CD4-positive, alpha-beta T cell treated with Interleukin-10 for 1 hour (primary cell): ENCODE measurements around the gene LMNTD2.

Experiments
- DNase-seq: peaks from one replicate; pipeline ENCODE4 v3.0.0-alpha.2; 2020

The LMNTD2 gene, protein sequence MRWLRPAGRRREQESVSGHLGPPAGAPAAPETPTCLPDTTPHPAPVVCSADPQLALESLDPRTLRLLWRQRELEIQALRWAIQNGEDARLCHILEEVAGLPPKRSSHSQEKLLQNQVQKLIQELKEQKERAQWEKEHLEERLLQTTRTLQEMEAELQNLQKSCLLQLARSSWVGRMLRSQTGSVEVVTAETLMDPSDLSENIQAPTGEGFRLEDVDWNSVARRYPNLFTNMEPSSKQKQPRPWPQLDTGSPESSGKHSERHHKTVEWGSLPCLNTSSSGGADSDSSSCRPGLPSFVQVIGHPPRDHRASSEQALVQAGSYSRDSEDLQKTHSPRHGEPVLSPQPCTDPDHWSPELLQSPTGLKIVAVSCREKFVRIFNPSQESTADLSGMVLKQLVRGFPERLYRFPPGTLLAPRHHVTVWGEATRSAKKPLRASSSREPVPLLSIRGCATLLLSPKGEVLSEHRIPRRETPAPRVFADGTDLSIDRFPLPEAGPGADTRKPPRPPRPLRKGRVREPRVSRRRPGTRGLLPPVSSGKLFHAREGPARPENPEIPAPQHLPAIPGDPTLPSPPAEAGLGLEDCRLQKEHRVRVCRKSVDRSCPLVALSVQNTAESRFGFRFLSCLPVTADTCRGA

GRCh38 chr11:560305-561147, at the start of gene LMNTD2, which contains the start of gene RASSF7:
TSS of gene LMNTD2 (minus strand) at chr11:560738. CDS start at chr11:560716, 22 bp downstream.
TSS of gene RASSF7 (plus strand) at chr11:560970. CDS start at chr11:561769, 799 bp downstream.
- peak; percentile 96 for DNase-seq

DNA sequence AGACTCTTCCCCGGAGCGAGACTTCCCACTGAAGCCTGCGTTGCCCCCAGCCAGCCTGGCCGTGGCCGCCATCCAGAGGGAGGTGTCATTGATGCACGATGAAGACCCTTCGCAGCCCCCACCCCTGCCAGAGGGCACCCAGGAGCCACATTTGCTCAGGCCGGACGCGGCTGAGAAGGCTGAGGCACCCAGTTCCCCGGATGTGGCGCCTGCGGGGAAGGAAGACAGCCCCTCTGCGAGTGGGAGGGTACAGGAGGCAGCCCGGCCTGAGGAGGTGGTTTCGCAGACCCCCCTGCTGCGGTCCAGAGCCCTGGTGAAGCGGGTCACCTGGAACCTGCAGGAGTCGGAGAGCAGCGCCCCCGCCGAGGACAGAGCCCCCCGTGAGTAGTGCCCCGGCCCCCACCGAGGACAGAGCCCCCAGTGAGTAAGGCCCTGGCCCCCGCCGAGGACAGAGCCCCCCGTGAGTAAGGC, 48.8 kb upstream of the LMNTD2 start:
- DNase-seq: no peak

DNA sequence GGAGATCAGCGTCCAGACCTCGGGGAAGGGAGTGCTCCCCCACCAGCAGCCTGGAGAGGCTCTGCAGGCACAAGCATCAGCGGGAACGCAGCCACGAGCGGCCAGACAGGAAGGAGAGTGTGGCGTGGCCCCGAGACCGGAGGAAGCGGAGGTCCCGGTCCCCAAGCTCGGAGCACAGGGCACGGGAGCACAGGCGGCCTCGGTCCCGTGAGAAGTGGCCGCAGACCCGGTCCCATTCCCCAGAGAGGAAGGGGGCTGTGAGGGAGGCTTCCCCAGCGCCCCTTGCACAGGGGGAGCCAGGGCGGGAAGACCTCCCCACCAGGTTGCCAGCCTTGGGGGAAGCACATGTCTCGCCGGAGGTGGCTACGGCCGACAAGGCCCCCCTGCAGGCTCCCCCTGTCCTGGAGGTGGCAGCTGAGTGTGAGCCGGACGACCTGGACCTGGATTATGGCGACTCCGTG, 48.3 kb upstream of the LMNTD2 start:
- no peak for DNase-seq

- no peak for DNase-seq
Measured at GRCh38 chr11:607971-608659, 47.6 kb upstream of the LMNTD2 start.

- no peak for DNase-seq
Measured at GRCh38 chr11:607020-607780, 46.7 kb upstream of the LMNTD2 start.

DNA sequence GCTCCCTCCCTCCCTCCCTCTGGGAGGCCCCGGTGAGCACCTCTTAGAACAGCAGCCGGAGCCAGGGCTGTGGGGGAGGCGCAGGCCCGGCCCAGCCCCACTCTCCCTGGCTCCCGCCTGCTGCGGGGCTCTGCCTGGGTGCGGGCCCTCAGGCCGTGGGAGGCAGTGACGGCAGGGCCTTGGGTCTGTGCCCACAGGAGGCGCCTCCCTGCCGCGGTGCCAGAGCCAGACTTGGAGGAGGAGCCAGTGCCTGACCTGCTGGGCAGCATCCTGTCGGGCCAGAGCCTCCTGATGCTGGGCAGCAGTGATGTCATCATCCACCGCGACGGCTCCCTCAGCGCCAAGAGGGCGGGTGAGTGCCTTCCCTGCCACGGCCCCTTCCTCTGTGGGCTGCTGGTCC, 45.7 kb upstream of the LMNTD2 start:
- no peak for DNase-seq

GRCh38 chr11:605286-606129, 45.0 kb upstream of the LMNTD2 start:
- no peak for DNase-seq

GRCh38 chr11:603154-603553, 42.6 kb upstream of the LMNTD2 start:
- no peak for DNase-seq

DNA sequence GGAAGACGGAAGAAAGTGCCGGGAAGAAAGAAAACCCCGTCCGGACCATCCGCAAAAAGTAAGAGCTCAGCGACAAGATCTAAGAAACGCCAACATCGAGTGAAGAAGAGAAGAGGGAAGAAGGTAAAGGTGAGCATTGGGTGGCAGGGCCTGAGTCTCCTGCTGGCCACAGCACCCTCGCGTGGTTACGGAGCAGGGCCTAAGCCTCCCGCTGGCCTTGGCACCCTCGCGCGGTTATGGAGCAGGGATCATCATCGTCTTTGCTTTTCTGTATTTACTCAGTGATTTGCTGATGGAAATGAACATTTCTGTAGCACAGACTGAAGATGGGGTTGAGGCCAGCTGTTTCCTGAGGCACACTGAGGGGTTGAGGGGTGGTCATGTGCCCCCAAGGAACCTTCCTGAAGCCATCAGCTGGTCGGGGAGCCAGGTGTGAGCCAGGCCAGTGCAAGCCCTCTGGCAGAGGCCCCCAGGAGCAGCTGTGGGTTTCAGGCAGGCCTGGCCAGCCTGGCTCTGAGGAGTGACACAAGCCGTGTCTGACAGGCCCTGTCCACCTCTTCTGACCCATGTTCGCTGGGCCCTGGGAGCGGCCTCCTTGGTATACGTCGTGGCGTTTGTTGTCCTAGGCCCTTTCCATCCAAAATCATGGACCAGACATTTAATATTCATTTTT, 41.2 kb upstream of the LMNTD2 start:
- no peak for DNase-seq

GRCh38 chr11:598005-598680, 37.6 kb upstream of the LMNTD2 start:
- no peak for DNase-seq

GRCh38 chr11:597166-597725, 36.7 kb upstream of the LMNTD2 start:
- DNase-seq: no peak

DNA sequence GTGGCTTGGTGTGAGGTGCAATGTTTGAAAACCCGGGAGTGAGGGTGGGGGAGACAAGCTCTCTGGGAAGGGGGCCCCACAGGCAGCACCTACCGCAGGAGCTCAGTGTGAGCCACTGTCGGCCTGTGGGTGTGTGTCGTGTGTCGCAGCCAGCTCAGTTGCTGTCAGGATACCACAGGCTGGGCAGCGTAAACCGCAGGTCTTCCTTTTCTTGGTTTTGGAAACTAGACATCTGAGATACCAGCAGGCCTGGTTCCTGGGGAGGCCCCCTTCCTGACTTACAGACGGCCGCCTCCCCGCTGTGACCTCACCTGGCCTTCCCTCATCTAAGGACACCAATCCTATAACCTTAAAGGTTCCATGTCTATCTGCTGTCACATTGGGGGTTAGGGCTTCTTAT, 35.8 kb upstream of the LMNTD2 start:
- DNase-seq: no peak

DNA sequence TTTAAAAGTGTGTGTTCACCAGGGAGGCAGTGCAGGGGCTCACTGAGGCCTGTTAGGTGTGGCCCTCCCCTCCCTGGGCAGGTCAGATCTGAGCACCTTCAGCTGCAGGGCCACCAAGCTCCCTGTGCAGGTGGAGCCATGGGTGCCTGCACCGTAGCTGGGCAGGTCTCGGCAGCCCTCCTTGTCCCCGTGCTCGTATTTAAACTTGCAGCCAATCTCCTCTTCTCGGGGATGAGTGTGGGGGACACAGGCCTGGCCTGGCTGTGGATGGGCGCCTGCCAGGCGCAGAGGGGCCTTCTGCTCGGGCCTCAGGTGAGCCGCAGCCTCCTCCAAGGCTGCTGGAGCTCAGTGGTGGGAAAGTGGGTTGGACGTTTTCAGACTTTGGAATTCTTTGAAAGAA, 34.9 kb upstream of the LMNTD2 start:
- DNase-seq: no peak

DNA sequence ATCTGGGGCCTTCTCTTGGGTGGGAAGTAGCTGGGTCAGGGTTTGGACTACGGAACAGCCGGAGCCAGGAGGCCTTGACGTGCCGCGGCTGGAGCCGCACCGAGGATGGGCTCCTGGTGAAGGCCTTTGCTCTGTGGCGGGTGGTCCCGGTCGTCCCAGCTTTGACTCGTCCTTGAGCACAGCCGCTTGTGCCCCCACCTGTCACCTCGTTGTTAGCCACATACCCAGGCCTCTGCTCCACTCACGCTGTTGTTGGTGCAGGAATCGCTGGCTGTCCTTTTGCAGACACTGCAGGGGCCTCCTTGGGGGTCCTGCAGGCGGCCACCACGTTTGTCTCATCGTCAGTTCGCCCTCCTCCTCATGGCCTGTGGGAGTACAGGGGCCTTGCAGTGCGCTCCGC, 32.8 kb upstream of the LMNTD2 start:
- no peak for DNase-seq

DNA sequence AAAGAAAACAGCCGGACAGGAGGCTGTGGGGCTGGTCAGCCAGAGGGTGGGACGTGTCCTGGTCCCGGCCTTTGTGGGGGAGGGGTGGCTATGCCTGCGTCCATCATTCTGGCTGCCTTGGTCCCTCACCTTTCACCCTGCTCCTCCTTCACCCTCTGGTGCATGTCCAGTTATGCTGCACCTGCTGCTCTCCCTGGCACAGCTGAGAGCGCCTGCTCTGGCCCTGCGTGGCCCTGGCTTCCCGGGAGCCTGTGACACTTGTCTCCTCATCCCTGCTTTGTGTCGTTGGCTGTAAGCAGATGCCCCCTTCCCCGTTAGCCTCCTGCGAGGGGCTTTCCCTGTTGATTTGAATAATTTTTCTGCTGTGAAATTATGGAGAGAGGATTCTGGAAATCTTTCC, 32.4 kb upstream of the LMNTD2 start:
- no peak for DNase-seq

DNA sequence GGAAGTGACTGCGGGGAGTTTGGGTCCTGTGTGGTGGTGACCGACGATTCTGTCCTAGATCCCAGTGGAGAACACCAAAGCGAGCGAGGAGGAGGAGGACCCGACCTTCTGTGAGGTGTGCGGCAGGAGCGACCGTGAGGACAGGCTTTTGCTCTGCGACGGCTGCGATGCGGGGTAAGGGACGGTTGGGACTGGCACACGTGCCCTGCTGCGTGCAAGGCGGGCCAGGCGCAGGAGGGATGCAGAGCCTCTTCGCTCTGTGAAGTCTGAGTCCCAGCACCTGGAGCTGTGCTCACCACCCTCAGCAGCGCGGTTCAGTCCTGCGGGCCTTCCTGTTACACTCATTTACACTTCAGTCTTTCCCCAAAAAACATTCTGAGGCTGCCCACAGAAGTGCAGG, 32.0 kb upstream of the LMNTD2 start:
- no peak for DNase-seq

DNA sequence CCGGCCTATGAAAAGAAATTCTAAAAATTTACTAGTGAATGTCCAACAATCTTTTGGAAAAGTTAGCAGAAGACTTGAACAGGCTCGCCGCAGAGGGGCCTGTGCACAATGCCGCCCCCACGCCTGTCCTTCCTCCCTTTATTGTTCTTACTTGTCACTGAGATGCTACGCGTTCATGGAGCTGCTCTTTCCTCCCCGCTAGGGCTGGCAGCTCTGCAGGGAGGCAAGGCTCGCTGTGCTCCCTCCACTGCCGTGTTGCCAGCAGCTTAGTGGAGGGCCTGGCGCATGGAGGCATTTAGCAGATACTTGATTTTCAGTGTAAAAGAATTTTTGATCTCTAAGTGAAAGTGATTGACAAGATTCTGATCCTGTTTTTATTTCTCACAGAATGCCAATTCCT, 30.5 kb upstream of the LMNTD2 start:
- DNase-seq: no peak

- no peak for DNase-seq
Measured at GRCh38 chr11:589798-590197, 29.3 kb upstream of the LMNTD2 start.

GRCh38 chr11:587978-588380, 27.4 kb upstream of the LMNTD2 start:
- DNase-seq: peak; percentile 71
